Lower lobe of right lung (tissue), 2 donors: ENCODE measurements around the gene MAP3K10. TPM values are rescaled to one million over a fixed set of nuclear protein-coding genes. Genes with fewer than 3 reads are reported as not detected.
A peak's percentile ranks its signal among the peaks of the same experiment; 100 is the strongest.

ENCODE experiments used
- ATAC-seq, 2 donors: fragments of 200-7000 bp; cut with Tn5 transposase; one replicate each; pipeline ENCODE4 v1.9.1; 2020 to 2022; ENCODE audit warnings: mild to moderate bottlenecking in 2 of 2, moderate library complexity in 2 of 2
- DNase-seq: peaks from one replicate; pipeline ENCODE4 v3.0.0-alpha.2; 2020
- H3K27ac ChIP-seq: fragments of 200-600 bp; one replicate; pipeline ENCODE4 v1.8.0; 2022
- H3K27me3 ChIP-seq: fragments of 200-600 bp; one replicate; pipeline ENCODE4 v1.8.0; 2022; ENCODE audit warnings: low read depth
- H3K36me3 ChIP-seq: fragments of 200-600 bp; one replicate; pipeline ENCODE4 v1.8.0; 2022; ENCODE audit warnings: mild to moderate bottlenecking
- H3K4me1 ChIP-seq: fragments of 200-600 bp; one replicate; pipeline ENCODE4 v1.8.0; 2022
- H3K4me3 ChIP-seq: fragments of 200-600 bp; one replicate; pipeline ENCODE4 v1.8.0; 2022; ENCODE audit warnings: mild to moderate bottlenecking
- H3K9me3 ChIP-seq: fragments of 200-600 bp; one replicate; pipeline ENCODE4 v1.8.0; 2022
- CTCF ChIP-seq: fragments of 200-600 bp; IDR thresholded peaks from one replicate; pipeline ENCODE4 v1.8.0; 2022; ENCODE audit warnings: antibody characterized with exemption, mild to moderate bottlenecking
- intact Hi-C: fragments of 100-400 bp; cut with DNase I; formaldehyde crosslinking; loops from one replicate; pipeline ENCODE4 v1.11.0; 2022
- total RNA-seq: library from RNA; stranded (reverse); fragmentation: NEBNext Ultra II Directional; extraction: Animal tissue kit (Norgen Biotek cat#: 25700); gene quantifications from one replicate; pipeline ENCODE4 v1.2.1, GENCODE V29; 2021
- donor health status: DM: no; HTN: yes; CAD: no; lungs with severe emphysema.

Gene MAP3K10
- total RNA-seq, 1 donor from 2014 or later: 17.4 TPM

- DNase-seq (no peak), ATAC-seq (no peak)
- intact Hi-C loops: no loop called here
- H3K27me3 ChIP-seq: no peaks in the 10 kb centered on the region
- no peak overlapping the region for H3K4me3 ChIP-seq
- H3K36me3 ChIP-seq: no peaks in the 10 kb centered on the region
- TF ChIP-seq CTCF: no peak
- H3K27ac ChIP-seq: no peak overlapping the region
- H3K9me3 ChIP-seq: no peaks in the 10 kb centered on the region
- H3K4me1 ChIP-seq: peaks cover 5% of the 10 kb centered on the region
Observed at GRCh38 chr19:40147338-40147692, 43.9 kb upstream of the MAP3K10 start.

- H3K4me1 ChIP-seq: peaks cover 5% of the 10 kb centered on the region
- intact Hi-C loops: no loop called here
- no peak overlapping the region for H3K27ac ChIP-seq
- H3K9me3 ChIP-seq: no peaks in the 10 kb centered on the region
- H3K4me3 ChIP-seq: peak overlapping the region; percentile 19
- no peaks in the 10 kb centered on the region for H3K36me3 ChIP-seq
- ATAC-seq (peak; percentile 24 to 70), DNase-seq (no peak)
- no peak for TF ChIP-seq CTCF
- no peaks in the 10 kb centered on the region for H3K27me3 ChIP-seq
Observed at GRCh38 chr19:40147693-40148347, 43.4 kb upstream of the MAP3K10 start.

GRCh38 chr19:40149501-40149900 lies 41.7 kb upstream of the MAP3K10 start:
- no peak overlapping the region for H3K27ac ChIP-seq
- H3K4me1 ChIP-seq: peaks cover 5% of the 10 kb centered on the region
- H3K9me3 ChIP-seq: no peaks in the 10 kb centered on the region
- ATAC-seq: no peak
- no peak for TF ChIP-seq CTCF
- DNase-seq: no peak
- H3K4me3 ChIP-seq: no peak overlapping the region
- intact Hi-C loops: no loop called here
- H3K36me3 ChIP-seq: no peaks in the 10 kb centered on the region
- H3K27me3 ChIP-seq: no peaks in the 10 kb centered on the region

- no peak overlapping the region for H3K27ac ChIP-seq
- intact Hi-C loops: no loop called here
Observed at GRCh38 chr19:40150170-40150569, 41.1 kb upstream of the MAP3K10 start.

DNA sequence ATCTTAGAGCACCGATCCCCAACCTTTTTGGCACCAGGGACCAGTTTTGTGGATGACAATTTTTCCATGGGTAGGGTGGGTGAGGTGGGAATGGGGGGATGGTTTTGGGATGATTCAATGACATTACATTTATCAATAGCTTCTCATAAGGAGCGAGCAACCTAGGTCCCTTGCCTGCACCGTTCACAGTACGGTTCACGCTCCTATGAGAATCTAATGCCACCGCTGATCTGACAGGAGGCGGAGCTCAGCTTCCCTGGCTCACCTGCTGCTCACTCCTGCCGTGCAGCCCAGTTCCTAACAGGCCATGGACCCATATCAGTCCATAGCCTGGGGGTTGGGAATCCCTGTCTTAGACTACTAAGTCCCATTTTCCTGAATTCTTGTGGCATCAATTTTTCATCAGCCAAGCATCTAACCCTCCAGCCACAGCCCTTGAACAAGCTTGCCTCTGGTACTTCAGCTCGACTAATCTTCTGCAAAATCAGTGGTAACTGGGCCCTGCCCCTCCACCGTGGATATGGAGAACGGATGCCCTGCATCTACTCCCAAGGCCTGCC lies 37.0 kb upstream of the MAP3K10 start:
- H3K4me3 ChIP-seq: no peak overlapping the region

More at GRCh38 chr19:40150170-40150569, 41.1 kb upstream of the MAP3K10 start:
- Histone ChIP-seq H3K4me1 (peaks cover 5% of the 10 kb centered on the region), H3K9me3 (no peaks in the 10 kb centered on the region), H3K27me3 (no peaks in the 10 kb centered on the region), H3K36me3 (no peaks in the 10 kb centered on the region), H3K4me3 (no peak overlapping the region)
- DNase-seq (no peak), ATAC-seq (no peak)
- no peak for TF ChIP-seq CTCF

More for the DNA sequence above, 37.0 kb upstream of the MAP3K10 start:
- intact Hi-C loops: no loop called here
- no peaks in the 10 kb centered on the region for H3K36me3 ChIP-seq
- no peaks in the 10 kb centered on the region for H3K4me1 ChIP-seq
- no peak for DNase-seq
- H3K27me3 ChIP-seq: no peaks in the 10 kb centered on the region
- no peak overlapping the region for H3K27ac ChIP-seq
- no peaks in the 10 kb centered on the region for H3K9me3 ChIP-seq
- TF ChIP-seq CTCF: no peak
- no peak for ATAC-seq
